ENCODE data around the gene YTHDF1.
A peak's percentile ranks its signal among the peaks of the same experiment; 100 is the strongest.

The YTHDF1 gene

GRCh38 chr20:63185215-63185796, 30.6 kb downstream of the YTHDF1 start:
- DNase-seq (ENCODE audit: low read depth): no peak

DNA sequence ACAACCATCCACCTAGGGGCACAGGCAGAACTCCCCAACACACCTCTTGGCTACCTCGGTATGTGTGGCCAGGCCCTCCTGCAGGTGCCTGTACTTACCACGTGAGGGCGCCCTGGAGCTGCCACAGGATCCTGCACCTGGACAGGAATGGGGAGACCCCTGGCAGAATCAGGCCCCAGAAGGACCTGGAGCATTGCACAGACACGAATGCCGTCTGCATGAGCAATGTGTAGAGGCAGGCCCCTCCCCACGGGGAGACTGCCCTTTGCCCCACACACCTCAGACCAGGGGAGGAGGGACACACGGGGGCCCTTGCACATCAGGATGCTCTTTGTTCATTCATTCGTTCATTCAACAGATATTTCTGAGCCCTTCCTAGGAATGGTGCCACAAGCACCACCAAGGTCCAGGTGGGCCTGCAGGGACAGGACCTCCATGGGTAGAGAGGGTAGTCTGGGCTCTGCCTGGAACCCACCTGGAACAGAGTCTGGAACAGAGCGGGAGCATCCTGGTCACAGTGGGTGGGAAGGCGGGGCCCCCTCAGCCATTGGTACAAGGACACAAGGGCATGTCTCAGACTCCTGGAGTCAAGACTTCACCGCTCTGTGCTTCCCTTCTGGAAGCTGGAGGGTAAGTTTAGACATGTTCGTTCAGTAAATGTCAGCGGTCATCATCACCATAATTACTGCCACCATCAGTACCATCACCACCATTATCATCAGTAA, 32.3 kb downstream of the YTHDF1 start:
- peak; percentile 14 for DNase-seq (ENCODE audit: low read depth)

DNA sequence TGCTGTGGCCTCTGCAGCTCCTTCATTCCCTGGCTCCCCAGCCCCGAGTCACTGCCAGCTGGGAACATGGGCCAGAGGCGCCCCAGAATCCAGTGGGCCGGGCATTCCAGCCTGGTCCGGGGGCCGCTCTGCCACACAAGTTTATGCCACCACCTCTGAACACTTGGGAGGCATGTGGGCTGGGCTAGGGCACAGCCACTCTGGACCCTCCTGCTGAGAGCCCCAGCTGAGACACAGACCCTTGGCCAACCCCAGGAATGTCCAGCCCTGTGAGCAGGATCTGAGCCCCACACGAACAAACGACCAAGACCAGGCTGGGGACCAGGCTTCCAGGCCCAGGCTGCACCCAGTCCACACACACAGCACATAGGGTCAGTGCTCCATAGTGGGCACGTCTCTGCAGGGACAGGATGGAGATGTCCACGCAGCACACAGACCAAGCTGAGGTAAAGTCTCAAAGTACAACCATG, 33.0 kb downstream of the YTHDF1 start:
- no peak for DNase-seq (ENCODE audit: low read depth)

- no peak for DNase-seq (ENCODE audit: low read depth)
Observed at GRCh38 chr20:63182425-63182824, 33.5 kb downstream of the YTHDF1 start.

DNA sequence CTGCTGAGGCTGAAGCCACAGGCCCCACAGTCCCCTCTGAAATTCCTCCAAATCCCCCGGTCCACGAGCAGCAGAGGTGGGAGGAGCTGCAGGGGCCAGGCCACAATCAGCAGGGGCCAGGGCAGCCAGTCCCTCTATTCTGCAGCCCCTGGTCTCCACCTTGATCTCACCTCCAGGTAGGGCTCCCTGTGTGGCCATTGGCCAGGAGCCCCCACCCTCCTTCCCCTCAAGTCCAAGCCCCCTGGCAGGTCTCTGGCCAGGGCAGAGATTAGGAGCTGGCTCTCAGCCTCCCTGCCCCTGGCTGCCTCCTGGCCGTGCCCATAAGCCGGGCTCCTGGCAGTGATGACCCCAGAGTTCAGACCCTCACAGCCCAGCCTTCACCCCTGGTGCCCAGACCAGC, 34.7 kb downstream of the YTHDF1 start:
- no peak for DNase-seq (ENCODE audit: low read depth)

DNA sequence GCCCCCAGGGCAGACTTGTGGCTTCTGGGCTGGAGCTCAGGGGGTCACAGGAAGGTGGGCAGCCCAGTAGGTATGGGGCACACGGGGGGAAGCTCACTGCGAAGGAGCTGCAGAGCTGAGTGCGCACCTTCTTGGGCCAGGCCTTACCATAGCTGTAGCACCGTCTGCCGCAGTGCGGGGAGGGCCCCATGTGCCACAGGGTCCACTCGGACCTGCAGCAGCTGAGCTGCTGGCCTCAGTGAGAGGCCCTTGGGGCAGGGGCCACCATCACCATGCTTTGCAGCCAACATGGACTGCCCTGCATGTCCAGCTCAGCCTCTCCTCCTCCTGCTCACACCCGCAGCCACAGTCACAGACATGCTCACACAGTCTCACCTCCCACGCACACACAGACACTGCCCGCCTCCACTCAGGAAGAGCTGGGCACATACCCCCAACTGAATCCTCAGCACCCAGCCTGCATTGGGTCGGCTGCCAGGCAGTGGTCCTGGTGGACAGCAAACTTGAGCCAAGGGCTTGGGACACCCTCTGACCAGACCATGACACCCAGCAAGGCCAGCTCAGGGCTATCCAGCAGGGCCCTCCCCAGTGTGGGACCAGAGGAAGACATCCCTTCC, 35.3 kb downstream of the YTHDF1 start:
- no peak for DNase-seq (ENCODE audit: low read depth)

- no peak for DNase-seq (ENCODE audit: low read depth)
Observed at GRCh38 chr20:63179687-63180568, 36.0 kb downstream of the YTHDF1 start.

DNA sequence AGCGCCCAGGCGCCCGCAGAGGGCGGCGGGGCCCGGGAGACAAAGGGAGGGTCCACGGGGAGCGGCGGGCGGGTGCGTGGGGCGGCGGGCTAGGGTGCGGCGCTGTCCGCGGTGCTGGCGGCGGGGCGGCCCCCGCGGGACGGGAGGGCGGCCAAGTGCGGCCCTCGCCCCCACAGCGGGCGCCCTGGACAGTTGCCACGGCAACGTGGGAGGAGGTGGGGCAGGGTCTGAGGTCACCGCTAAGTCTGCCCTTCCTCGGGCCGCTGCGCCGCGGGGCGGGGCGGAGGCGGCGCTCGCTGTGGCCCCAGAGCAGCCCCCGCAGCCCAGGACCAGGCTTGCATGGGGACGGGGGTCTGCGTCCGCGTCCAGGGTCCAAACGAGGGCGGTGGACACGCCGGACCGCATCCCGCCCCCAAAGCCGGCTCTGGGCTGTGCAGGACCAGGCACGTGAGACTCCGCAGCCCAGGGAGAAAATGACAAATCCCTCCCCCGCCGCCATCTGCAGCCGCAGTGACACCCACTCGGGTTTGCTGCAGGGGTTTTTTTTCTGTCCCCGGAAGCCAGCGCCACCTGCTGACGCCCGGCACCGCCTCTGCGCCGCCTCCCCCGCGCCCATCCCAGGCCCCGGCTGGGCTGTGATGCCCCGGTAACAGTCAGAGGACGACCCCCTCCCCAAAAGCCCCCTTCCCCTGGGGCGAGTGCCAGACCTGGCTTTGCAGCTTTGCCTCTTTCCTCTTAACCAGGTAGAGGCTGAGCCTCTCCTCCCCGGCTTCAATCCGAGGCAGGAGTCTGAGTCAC, 36.8 kb downstream of the YTHDF1 start:
- DNase-seq (ENCODE audit: low read depth): peak; percentile 58

DNA sequence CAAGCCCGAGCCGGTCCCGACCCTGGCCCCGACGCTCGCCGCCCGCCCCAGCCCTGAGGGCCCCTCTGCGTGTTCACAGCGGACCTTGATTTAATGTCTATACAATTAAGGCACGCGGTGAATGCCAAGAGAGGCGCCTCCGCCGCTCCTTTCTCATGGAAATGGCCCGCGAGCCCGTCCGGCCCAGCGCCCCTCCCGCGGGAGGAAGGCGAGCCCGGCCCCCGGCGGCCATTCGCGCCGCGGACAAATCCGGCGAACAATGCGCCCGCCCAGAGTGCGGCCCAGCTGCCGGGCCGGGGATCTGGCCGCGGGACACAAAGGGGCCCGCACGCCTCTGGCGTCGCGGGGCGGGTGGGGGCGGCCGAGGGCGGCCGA, 37.5 kb downstream of the YTHDF1 start:
- no peak for DNase-seq (ENCODE audit: low read depth)

DNA sequence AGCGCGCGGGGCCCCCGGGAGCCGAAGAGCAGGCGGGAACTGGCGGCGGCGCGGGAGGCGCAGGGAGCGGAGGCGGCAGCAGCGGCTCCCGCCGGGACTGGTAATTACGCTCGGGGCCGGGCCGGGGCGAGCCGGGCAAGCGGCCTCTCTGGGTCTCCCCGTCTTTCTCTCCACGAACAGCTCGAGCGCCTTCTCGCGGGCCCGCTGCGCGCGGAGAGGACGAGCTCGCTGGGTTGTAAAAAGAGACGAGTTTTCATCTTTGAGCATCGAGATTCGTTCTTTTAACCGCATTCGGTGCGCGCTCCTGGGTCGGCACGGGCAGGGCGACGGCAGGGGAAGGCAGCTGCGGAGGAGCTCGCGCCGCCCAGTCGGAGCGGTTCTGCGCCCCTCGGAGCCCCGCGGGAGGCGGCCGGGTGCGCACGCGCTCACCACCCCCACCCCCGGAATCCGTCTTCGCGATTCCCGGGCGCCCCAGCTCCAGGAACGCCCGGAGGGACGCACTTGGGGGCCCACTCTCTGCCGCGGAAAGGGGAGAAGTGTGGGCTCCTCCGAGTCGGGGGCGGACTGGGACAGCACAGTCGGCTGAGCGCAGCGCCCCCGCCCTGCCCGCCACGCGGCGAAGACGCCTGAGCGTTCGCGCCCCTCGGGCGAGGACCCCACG, 38.0 kb downstream of the YTHDF1 start:
- DNase-seq (ENCODE audit: low read depth): no peak

DNA sequence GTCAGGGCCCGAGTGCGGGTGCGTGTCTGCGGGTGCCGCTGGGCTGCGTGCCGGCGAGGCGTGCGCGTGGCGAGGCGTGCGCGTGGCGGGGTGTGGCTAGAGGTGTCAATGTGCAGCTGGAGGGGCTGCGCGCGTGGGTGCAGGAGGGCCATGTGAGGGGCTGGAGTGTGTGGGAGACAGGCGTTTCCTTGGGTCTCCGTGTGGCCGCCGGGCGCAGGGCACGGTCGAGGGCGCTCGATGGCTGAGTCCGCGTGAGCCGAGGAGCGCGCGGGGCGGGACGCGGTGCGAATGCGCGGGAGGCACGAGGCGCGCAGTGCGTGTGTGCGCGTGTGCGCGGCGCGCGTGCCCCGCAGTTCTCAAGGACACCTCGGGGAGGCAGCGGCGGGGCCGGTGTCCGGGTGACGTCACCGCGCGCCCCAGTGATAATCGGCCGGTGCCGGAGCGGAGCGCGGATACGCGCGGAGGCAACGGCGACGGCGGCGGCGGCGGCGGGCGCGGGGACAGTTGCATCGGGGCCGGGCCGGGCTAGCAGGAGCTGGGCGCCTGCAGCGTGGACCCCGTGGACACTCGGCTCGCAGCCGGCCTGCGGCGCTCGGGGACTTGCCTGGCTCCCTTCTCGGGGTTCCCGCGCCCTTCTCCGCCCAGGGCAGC, 38.7 kb downstream of the YTHDF1 start:
- DNase-seq (ENCODE audit: low read depth): no peak

DNA sequence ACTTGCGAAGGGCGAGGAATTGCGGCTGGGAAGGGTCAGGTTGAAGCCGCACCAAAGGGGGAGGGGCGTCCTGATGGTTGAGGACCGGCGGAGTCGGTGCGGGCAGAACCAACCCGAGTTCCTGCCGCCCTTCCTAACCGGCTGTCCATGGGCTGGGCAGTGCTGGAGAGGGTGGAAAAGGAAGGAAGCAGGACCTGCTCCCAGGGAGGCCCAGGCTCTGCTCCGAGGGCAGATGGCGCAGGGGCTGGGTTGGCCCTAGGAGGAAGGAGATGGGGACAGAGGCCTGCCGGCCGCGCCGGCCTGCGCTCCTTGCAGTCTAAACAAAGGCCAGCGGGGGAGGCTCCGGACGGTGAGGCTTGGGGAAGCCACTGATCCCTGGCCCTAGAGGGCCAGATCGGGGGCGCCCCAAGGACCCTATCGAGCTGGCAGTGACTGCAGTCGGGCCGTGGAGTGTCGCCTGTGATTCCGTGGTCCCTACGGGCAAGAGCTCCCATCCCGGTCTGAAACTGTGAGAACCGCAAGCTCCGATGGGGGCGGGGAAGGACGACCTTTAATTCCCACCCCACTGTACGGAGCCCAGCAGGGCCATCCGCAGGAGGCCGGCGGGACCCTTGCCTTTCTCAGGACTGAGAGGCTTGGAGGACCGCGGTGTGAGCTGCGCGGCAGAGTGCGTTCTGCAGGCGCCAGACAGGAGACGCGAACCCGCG, 39.4 kb downstream of the YTHDF1 start:
- no peak for DNase-seq (ENCODE audit: low read depth)

- DNase-seq (ENCODE audit: low read depth): no peak
Observed at GRCh38 chr20:63176034-63176426, 39.9 kb downstream of the YTHDF1 start.

- DNase-seq (ENCODE audit: low read depth): no peak
Observed at GRCh38 chr20:63175038-63175895, 40.7 kb downstream of the YTHDF1 start.

DNA sequence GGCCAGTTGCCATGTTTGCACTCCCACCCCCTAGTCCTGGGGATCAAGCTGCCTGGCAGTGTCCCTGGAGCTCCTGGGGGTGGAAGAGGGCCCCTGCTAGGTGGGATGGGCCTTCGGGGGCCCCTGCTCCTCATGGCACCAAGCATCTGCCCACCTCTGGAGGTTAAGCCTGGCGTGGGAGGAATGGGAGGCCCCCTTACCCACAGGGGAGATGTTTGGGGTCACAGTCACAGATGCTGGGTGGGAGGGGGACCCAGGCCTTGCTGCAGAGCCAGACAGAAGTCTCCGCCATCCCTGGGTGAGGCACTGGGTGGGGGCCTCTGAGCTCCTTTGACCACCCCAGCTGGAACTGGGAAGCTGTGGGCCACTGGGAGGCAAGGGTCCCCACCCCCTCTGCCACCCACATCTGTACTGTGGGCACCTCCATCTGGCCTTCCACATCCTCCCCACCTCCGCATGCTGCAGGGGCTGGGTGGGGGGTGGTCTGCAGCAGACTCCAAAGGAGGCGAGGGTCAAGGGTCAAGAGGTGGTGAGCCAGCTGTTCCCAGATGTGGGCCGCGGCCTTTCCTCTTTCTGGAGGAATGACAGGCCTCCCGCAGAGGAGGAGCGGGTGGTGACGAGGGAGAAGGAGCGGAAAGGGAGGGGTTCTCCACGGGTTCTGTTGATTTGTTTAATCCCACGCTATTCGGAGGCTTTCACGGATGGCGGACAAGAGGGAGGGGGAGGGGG, 41.5 kb downstream of the YTHDF1 start:
- no peak for DNase-seq (ENCODE audit: low read depth)

- DNase-seq (ENCODE audit: low read depth): no peak
Observed at GRCh38 chr20:63173552-63174191, 42.3 kb downstream of the YTHDF1 start.

- DNase-seq (ENCODE audit: low read depth): no peak
Observed at GRCh38 chr20:63172726-63173125, 43.2 kb downstream of the YTHDF1 start.

DNA sequence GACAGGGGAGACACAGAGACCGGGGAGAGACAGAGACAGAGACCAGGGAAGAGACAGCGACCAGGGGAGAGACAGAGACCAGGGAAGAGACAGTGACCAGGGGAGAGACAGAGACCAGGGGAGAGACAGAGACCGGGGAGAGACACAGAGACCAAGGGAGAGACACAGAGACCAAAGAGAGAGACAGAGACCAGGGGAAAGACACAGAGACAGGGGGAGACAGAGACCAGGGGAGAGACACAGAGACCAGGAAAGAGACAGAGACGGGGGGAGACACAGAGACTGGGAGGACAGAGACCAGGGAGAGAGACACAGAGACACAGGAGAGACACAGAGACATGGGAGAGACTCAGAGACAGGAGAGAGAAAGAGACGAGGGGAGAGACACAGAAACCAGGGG, 43.9 kb downstream of the YTHDF1 start:
- DNase-seq (ENCODE audit: low read depth): no peak
